Skeletal muscle satellite cell (primary cell): ENCODE data around the gene NUP93.
A peak's percentile ranks its signal among the peaks of the same experiment; 100 is the strongest.

Experiments
- H3K27me3 ChIP-seq: 2 replicates; pipeline ENCODE4 v1.7.0; 2013; ENCODE audit warnings: low read length; ENCODE audit not compliant: control insufficient read depth, insufficient read depth
- H3K36me3 ChIP-seq: 2 replicates; pipeline ENCODE4 v1.7.0; 2013; ENCODE audit warnings: mild to moderate bottlenecking, control low read depth, low read length; ENCODE audit not compliant: insufficient read depth
- H3K4me1 ChIP-seq: 2 replicates; pipeline ENCODE4 v1.7.0; 2013; ENCODE audit warnings: low read length; ENCODE audit not compliant: control insufficient read depth, insufficient read depth
- H3K4me2 ChIP-seq: 2 replicates; pipeline ENCODE4 v1.7.0; 2013; ENCODE audit warnings: mild to moderate bottlenecking, low read length
- H3K4me3 ChIP-seq: 2 replicates; pipeline ENCODE4 v1.7.0; 2013; ENCODE audit warnings: low read length
- H3K9ac ChIP-seq: 2 replicates; pipeline ENCODE4 v1.7.0; 2013; ENCODE audit warnings: mild to moderate bottlenecking, low read depth, low read length, moderate library complexity
- H3K9me3 ChIP-seq: replicated peaks from 2 replicates; pipeline ENCODE4 v1.7.0; 2013; ENCODE audit warnings: mild to moderate bottlenecking, control low read depth, low read length

The NUP93 gene

GRCh38 chr16:56856876-56857447 lies 127.0 kb downstream of the NUP93 start:
- H3K4me2 ChIP-seq, result no peak overlapping the region
- H3K4me3 ChIP-seq, result no peak overlapping the region
- H3K4me1 ChIP-seq, result no peaks in the 10 kb centered on the region
- H3K27me3 ChIP-seq, result no peaks in the 10 kb centered on the region
- no peaks in the 10 kb centered on the region for H3K36me3 ChIP-seq
- no peak overlapping the region for H3K9ac ChIP-seq
- no peaks in the 10 kb centered on the region for H3K9me3 ChIP-seq

- H3K36me3 ChIP-seq, result no peaks in the 10 kb centered on the region
- H3K9me3 ChIP-seq, result no peaks in the 10 kb centered on the region
- H3K4me1 ChIP-seq, result no peaks in the 10 kb centered on the region
- no peak overlapping the region for H3K4me3 ChIP-seq
- H3K9ac ChIP-seq, result no peak overlapping the region
- no peak overlapping the region for H3K4me2 ChIP-seq
- no peaks in the 10 kb centered on the region for H3K27me3 ChIP-seq
Observed at GRCh38 chr16:56858374-56858773, 128.4 kb downstream of the NUP93 start.

- H3K27me3 ChIP-seq, result no peaks in the 10 kb centered on the region
- H3K4me2 ChIP-seq, result no peak overlapping the region
- no peaks in the 10 kb centered on the region for H3K9me3 ChIP-seq
- no peak overlapping the region for H3K4me3 ChIP-seq
- H3K36me3 ChIP-seq, result no peaks in the 10 kb centered on the region
- no peak overlapping the region for H3K9ac ChIP-seq
- H3K4me1 ChIP-seq, result no peaks in the 10 kb centered on the region
Observed at GRCh38 chr16:56859636-56860035, 129.7 kb downstream of the NUP93 start.

GRCh38 chr16:56860226-56861020 lies 130.5 kb downstream of the NUP93 start:
- Histone ChIP-seq H3K27me3 (no peaks in the 10 kb centered on the region), H3K4me2 (no peak overlapping the region), H3K4me3 (no peak overlapping the region), H3K9me3 (no peaks in the 10 kb centered on the region), H3K9ac (no peak overlapping the region), H3K36me3 (no peaks in the 10 kb centered on the region), H3K4me1 (no peaks in the 10 kb centered on the region)

- no peaks in the 10 kb centered on the region for H3K36me3 ChIP-seq
- no peaks in the 10 kb centered on the region for H3K4me1 ChIP-seq
- no peak overlapping the region for H3K9ac ChIP-seq
- no peak overlapping the region for H3K4me3 ChIP-seq
- H3K9me3 ChIP-seq, result no peaks in the 10 kb centered on the region
- H3K27me3 ChIP-seq, result no peaks in the 10 kb centered on the region
- no peak overlapping the region for H3K4me2 ChIP-seq
Observed at GRCh38 chr16:56861092-56861610, 131.2 kb downstream of the NUP93 start.

- no peaks in the 10 kb centered on the region for H3K4me1 ChIP-seq
- no peaks in the 10 kb centered on the region for H3K36me3 ChIP-seq
- no peaks in the 10 kb centered on the region for H3K27me3 ChIP-seq
- H3K4me2 ChIP-seq, result no peak overlapping the region
- H3K4me3 ChIP-seq, result no peak overlapping the region
- H3K9me3 ChIP-seq, result no peaks in the 10 kb centered on the region
- no peak overlapping the region for H3K9ac ChIP-seq
Observed at GRCh38 chr16:56861756-56862155, 131.8 kb downstream of the NUP93 start.

GRCh38 chr16:56862776-56863175 lies 132.8 kb downstream of the NUP93 start:
- no peak overlapping the region for H3K4me3 ChIP-seq
- H3K4me2 ChIP-seq, result no peak overlapping the region
- H3K9me3 ChIP-seq, result no peaks in the 10 kb centered on the region
- H3K36me3 ChIP-seq, result no peaks in the 10 kb centered on the region
- no peaks in the 10 kb centered on the region for H3K27me3 ChIP-seq
- no peaks in the 10 kb centered on the region for H3K4me1 ChIP-seq
- no peak overlapping the region for H3K9ac ChIP-seq

GRCh38 chr16:56864960-56865359 lies 135.0 kb downstream of the NUP93 start, which contains the start of gene SLC12A3:
TSS of gene SLC12A3 (plus strand) at chr16:56865207. CDS start at chr16:56865236, 29 bp downstream.
- Histone ChIP-seq H3K27me3 (no peaks in the 10 kb centered on the region), H3K4me1 (no peaks in the 10 kb centered on the region), H3K9me3 (no peaks in the 10 kb centered on the region), H3K4me2 (no peak within 1 kb of the TSS), H3K9ac (no peak within 1 kb of the TSS), H3K4me3 (no peak within 1 kb of the TSS), H3K36me3 (no peaks in the 10 kb centered on the region)

- no peaks in the 10 kb centered on the region for H3K36me3 ChIP-seq
- H3K4me2 ChIP-seq, result no peak overlapping the region
- no peaks in the 10 kb centered on the region for H3K9me3 ChIP-seq
- H3K27me3 ChIP-seq, result no peaks in the 10 kb centered on the region
- H3K9ac ChIP-seq, result no peak overlapping the region
- no peaks in the 10 kb centered on the region for H3K4me1 ChIP-seq
- no peak overlapping the region for H3K4me3 ChIP-seq
Observed at GRCh38 chr16:56865394-56866062, 135.6 kb downstream of the NUP93 start.

GRCh38 chr16:56866955-56867830 lies 137.3 kb downstream of the NUP93 start:
- Histone ChIP-seq H3K27me3 (no peaks in the 10 kb centered on the region), H3K36me3 (no peaks in the 10 kb centered on the region), H3K9ac (no peak overlapping the region), H3K4me2 (peak overlapping the region; percentile 1), H3K4me3 (no peak overlapping the region), H3K4me1 (no peaks in the 10 kb centered on the region), H3K9me3 (no peaks in the 10 kb centered on the region)

- Histone ChIP-seq H3K4me2 (no peak overlapping the region), H3K27me3 (no peaks in the 10 kb centered on the region), H3K36me3 (no peaks in the 10 kb centered on the region), H3K4me1 (no peaks in the 10 kb centered on the region), H3K9me3 (no peaks in the 10 kb centered on the region), H3K4me3 (no peak overlapping the region), H3K9ac (no peak overlapping the region)
Observed at GRCh38 chr16:56868175-56868574, 138.2 kb downstream of the NUP93 start.
